ENCODE data around the gene CCDC171.

GRCh38 chr9:15744196-15744595 is 191.4 kb downstream of the CCDC171 start:
- TF ChIP-seq CTCF (IDR thresholded peaks at IDR 0.05) = no peak
- TF ChIP-seq POLR2A (IDR thresholded peaks at IDR 0.05) = no peak
